NCI-H187 (cell line): ENCODE measurements around the gene EFR3B.
"Not testable (repeated sequence)": the region's sequence is repeated elsewhere in the genome, so short reads cannot be mapped to it uniquely, and the experiment has no call there.

Experiments
- DNase-seq, 2 experiments: peaks; one replicate each; lab custom pipeline; 2025; lab: John Stamatoyannopoulos, UW

The EFR3B gene

GRCh38 chr2:25104736-25105135 is 62.9 kb downstream of the EFR3B start:
- DNase-seq: no peak

GRCh38 chr2:25105336-25106085 is 63.6 kb downstream of the EFR3B start:
- no peak for DNase-seq

GRCh38 chr2:25109822-25110221 is 67.9 kb downstream of the EFR3B start:
- no peak for DNase-seq

GRCh38 chr2:25112113-25112512 is 70.2 kb downstream of the EFR3B start:
- no peak for DNase-seq

GRCh38 chr2:25115249-25115883 is 73.5 kb downstream of the EFR3B start:
- no peak for DNase-seq

- DNase-seq: no peak
Observed at GRCh38 chr2:25115902-25116301, 74.0 kb downstream of the EFR3B start.

GRCh38 chr2:25116956-25117355 is 75.1 kb downstream of the EFR3B start:
- DNase-seq: no peak

- DNase-seq: no peak
Observed at GRCh38 chr2:25119263-25119662, 77.4 kb downstream of the EFR3B start.

- no peak for DNase-seq
Observed at GRCh38 chr2:25122367-25122766, 80.5 kb downstream of the EFR3B start.

GRCh38 chr2:25123682-25124081 is 81.8 kb downstream of the EFR3B start:
- no peak for DNase-seq

GRCh38 chr2:25125189-25125588 is 83.3 kb downstream of the EFR3B start:
- DNase-seq: no peak

- no peak for DNase-seq
Observed at GRCh38 chr2:25125976-25126375, 84.1 kb downstream of the EFR3B start.

GRCh38 chr2:25127071-25127470 is 85.2 kb downstream of the EFR3B start:
- DNase-seq: not testable (repeated sequence)

- no peak for DNase-seq
Observed at GRCh38 chr2:25127646-25128045, 85.8 kb downstream of the EFR3B start.

GRCh38 chr2:25129901-25130520 is 88.1 kb downstream of the EFR3B start:
- no peak for DNase-seq

- no peak for DNase-seq
Observed at GRCh38 chr2:25131253-25131566, 89.3 kb downstream of the EFR3B start.

- DNase-seq: no peak
Observed at GRCh38 chr2:25131567-25132298, 89.9 kb downstream of the EFR3B start.

GRCh38 chr2:25132299-25132635 is 90.4 kb downstream of the EFR3B start:
- no peak for DNase-seq

- no peak for DNase-seq
Observed at GRCh38 chr2:25132693-25133092, 90.8 kb downstream of the EFR3B start.

GRCh38 chr2:25140535-25140934 is 98.7 kb downstream of the EFR3B start:
- not testable (repeated sequence) for DNase-seq

- no peak for DNase-seq
Observed at GRCh38 chr2:25141120-25141519, 99.2 kb downstream of the EFR3B start.

GRCh38 chr2:25145803-25146202 is 103.9 kb downstream of the EFR3B start:
- DNase-seq: no peak

GRCh38 chr2:25146896-25147295 is 105.0 kb downstream of the EFR3B start:
- no peak for DNase-seq
